Smooth muscle cell (in vitro differentiated cells): Measurements from ENCODE around the gene PRAME. TPM values are rescaled to one million over a fixed set of nuclear protein-coding genes. Genes with fewer than 3 reads are reported as not detected.

Experiments used
- DNase-seq: peaks from one replicate; lab custom pipeline; 2025; ENCODE audit not compliant: unreplicated experiment; lab: John Stamatoyannopoulos, UW
- H2AFZ ChIP-seq: fragments of 200-600 bp; sonication (generic); 2 replicates; pipeline ENCODE4 v1.6.0; 2016; ENCODE audit warnings: antibody characterized with exemption, low read depth, mild to moderate bottlenecking
- H3F3A ChIP-seq: fragments of 200-600 bp; sonication (generic); 2 replicates; pipeline ENCODE4 v1.6.0; 2017; ENCODE audit warnings: antibody characterized with exemption, low read depth
- H3K27ac ChIP-seq: fragments of 200-600 bp; sonication (generic); 2 replicates; pipeline ENCODE4 v1.5.1; 2016; ENCODE audit warnings: low read depth, mild to moderate bottlenecking
- H3K27me3 ChIP-seq: fragments of 200-600 bp; sonication (generic); 2 replicates; pipeline ENCODE4 v1.6.1; 2016; ENCODE audit warnings: low read depth, mild to moderate bottlenecking
- H3K36me3 ChIP-seq: fragments of 200-600 bp; sonication (generic); 2 replicates; pipeline ENCODE4 v1.5.1; 2016; ENCODE audit warnings: low read depth
- H3K4me1 ChIP-seq: fragments of 200-600 bp; sonication (generic); 2 replicates; pipeline ENCODE4 v1.5.1; 2016; ENCODE audit warnings: low read depth
- H3K4me2 ChIP-seq: fragments of 200-600 bp; sonication (generic); 2 replicates; pipeline ENCODE4 v1.6.0; 2016; ENCODE audit warnings: mild to moderate bottlenecking
- H3K4me3 ChIP-seq: fragments of 200-600 bp; sonication (generic); 2 replicates; pipeline ENCODE4 v1.5.1; 2016; ENCODE audit warnings: mild to moderate bottlenecking
- H3K79me2 ChIP-seq: fragments of 200-600 bp; sonication (generic); 2 replicates; pipeline ENCODE4 v1.6.0; 2016; ENCODE audit warnings: low read depth, mild to moderate bottlenecking
- H3K9ac ChIP-seq: fragments of 200-600 bp; sonication (generic); 2 replicates; pipeline ENCODE4 v1.6.0; 2016; ENCODE audit warnings: low read depth
- H3K9me3 ChIP-seq: fragments of 200-600 bp; sonication (generic); replicated peaks from 2 replicates; pipeline ENCODE4 v1.5.1; 2016; ENCODE audit warnings: low read depth
- H4K20me1 ChIP-seq: fragments of 200-600 bp; sonication (generic); 2 replicates; pipeline ENCODE4 v1.6.0; 2016; ENCODE audit warnings: low read depth
- CTCF ChIP-seq: fragments of 200-600 bp; sonication (generic); IDR thresholded peaks from 2 replicates; pipeline ENCODE4 v1.5.1; 2017; ENCODE audit warnings: borderline replicate concordance, mild to moderate bottlenecking, antibody characterized with exemption; ENCODE audit not compliant: insufficient read depth, poor library complexity, severe bottlenecking
- WGBS: methylation state at CpG from one replicate; pipeline ENCODE4 v1.1.7; 2016; ENCODE audit warnings: low lambda C conversion rate; 5-methylcytosine and 5-hydroxymethylcytosine counted together
- polyA plus RNA-seq: library from polyadenylated mRNA; unstranded; fragments of >200 nt; fragmentation: Nextera tagmentation; extraction: Ambion mirVana; gene quantifications from 2 replicates; pipeline ENCODE4 v1.2.1, GENCODE V29; 2016
- total RNA-seq: library from RNA; depleted of rRNA; stranded (reverse); fragments of >200 nt; gene quantifications from 2 replicates; pipeline ENCODE4 v1.2.3, GENCODE V29; 2014

PRAME gene
- total and polyA plus RNA-seq, 2 experiments from 2014 or later: not detected

GRCh38 chr22:22520667-22521602 is 38.1 kb downstream of the PRAME start:
- Histone ChIP-seq H3K79me2 (no peaks in the 10 kb centered on the region), H3K4me2 (no peak overlapping the region), H3K27ac (no peak overlapping the region), H3K9ac (no peak overlapping the region), H3K27me3 (peaks cover 7% of the 10 kb centered on the region), H3K4me3 (no peak overlapping the region), H3K9me3 (no peaks in the 10 kb centered on the region), H4K20me1 (no peaks in the 10 kb centered on the region), H2AFZ (no peak overlapping the region), H3K4me1 (peaks cover 15% of the 10 kb centered on the region), H3K36me3 (no peaks in the 10 kb centered on the region), H3F3A (no peaks in the 10 kb centered on the region)
- no peak for DNase-seq
- 76% methylated on average over 10 of the region's 12 CpGs for WGBS
- TF ChIP-seq CTCF: no peak

DNA sequence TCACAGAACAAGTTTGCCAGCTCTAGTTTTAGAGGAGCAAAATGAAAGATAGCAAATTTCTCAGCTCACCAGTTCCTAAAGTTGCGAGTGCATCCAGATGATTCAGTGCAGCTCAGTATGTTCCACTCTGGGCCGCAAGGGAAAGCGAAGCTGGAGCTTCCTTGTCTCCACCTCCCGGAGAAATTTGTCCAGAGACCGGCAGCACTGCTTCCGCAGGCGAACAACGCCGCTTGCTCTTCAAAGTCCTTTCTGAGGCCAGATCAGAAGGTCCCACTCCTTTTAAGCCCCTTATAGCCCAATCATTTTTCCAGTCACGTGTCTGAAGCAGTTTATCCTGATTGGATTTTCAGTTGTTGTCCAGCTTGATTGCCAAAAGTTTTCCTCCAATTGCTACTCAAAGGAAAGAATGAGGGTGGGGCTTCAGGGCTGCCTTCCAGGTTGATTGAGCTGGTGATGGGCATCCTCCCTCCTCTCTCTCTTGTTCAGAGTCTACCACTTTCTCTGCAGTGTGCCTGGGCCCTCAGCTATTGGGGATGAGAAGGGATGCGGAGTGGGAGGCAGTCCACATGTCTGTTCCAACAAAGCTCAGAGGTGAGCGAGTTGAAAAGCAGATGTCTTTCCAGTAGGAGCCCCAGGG is 38.9 kb downstream of the PRAME start, which contains the start of gene ZNF280A:
Gene ZNF280A (minus strand): TSS at position 251 of the 637 bp plus-strand sequence. CDS start 4,640 bp downstream, outside the sequence.
- Histone ChIP-seq H3K4me1 (peaks cover 15% of the 10 kb centered on the region), H3K79me2 (no peaks in the 10 kb centered on the region), H2AFZ (no peak within 1 kb of the TSS), H3K27me3 (peaks cover 4% of the 10 kb centered on the region), H3F3A (no peaks in the 10 kb centered on the region), H4K20me1 (no peaks in the 10 kb centered on the region), H3K27ac (no peak within 1 kb of the TSS), H3K36me3 (no peaks in the 10 kb centered on the region), H3K4me3 (peak within 1 kb of the TSS; percentile 9), H3K9me3 (no peaks in the 10 kb centered on the region), H3K9ac (no peak within 1 kb of the TSS), H3K4me2 (peak within 1 kb of the TSS; percentile 28)
- 68% methylated on average over 12 of the region's 12 CpGs for WGBS
- TF ChIP-seq CTCF: no peak
- DNase-seq: no peak

DNA sequence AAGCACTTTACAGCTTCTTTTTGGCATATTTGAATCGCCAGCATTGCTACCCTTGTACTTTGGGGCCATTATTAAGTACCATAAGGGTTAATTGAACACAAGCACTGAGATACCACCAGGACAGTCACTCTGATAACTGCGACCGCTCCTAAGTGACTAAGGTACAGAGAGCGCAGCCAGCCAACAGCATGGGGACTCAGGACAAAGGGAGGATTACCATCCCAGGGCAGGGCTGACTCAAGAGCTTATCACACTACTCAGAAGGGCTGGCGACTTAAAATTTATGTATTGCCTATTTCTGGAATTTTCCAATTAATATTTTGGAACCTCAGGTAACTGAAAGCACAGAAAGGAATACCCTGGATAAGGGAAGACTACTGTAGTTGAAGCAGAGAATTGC is 39.5 kb downstream of the PRAME start:
- Histone ChIP-seq H3K4me2 (peak overlapping the region; percentile 28), H3K9ac (no peak overlapping the region), H3K9me3 (no peaks in the 10 kb centered on the region), H3K4me3 (peak overlapping the region; percentile 9), H3F3A (no peaks in the 10 kb centered on the region), H3K4me1 (peaks cover 15% of the 10 kb centered on the region), H3K27ac (no peak overlapping the region), H2AFZ (no peak overlapping the region), H3K36me3 (no peaks in the 10 kb centered on the region), H3K27me3 (peaks cover 6% of the 10 kb centered on the region), H4K20me1 (no peaks in the 10 kb centered on the region), H3K79me2 (no peaks in the 10 kb centered on the region)
- 51% methylated on average over 5 of the region's 5 CpGs for WGBS
- DNase-seq: no peak
- no peak for TF ChIP-seq CTCF
